Measurements from ENCODE around the gene PTPRU.

- no peak for TF ChIP-seq EZH2phosphoT487 (conservative IDR thresholded peaks at IDR 0.05; ENCODE audit: low read length)
- TF ChIP-seq CTCF (IDR thresholded peaks at IDR 0.05; ENCODE audit: insufficient read depth, low read length, poor library complexity, severe bottlenecking), result no peak
Observed at GRCh38 chr1:29247044-29247443, 10.7 kb downstream of the PTPRU start.
